Fibroblast of lung (primary cell): ENCODE measurements around the gene PCDHA8.

Experiments
- CTCF ChIP-seq, 2 donors: IDR thresholded peaks in 1 of 2; conservative IDR thresholded peaks in 1 of 2; 1 replicate in 1 of 2; 2 replicates in 1 of 2; pipeline ENCODE4 v1.5.1; 2011 to 2012; ENCODE audit warnings: low read length in 2 of 2, control low read depth in 1 of 2, inconsistent platforms in 1 of 2, low read depth in 1 of 2, mild to moderate bottlenecking in 1 of 2
- EZH2 ChIP-seq: IDR thresholded peaks from 2 replicates; pipeline ENCODE4 v1.5.1; 2012; ENCODE audit warnings: low read length, control low read depth, mild to moderate bottlenecking; ENCODE audit errors: missing control alignments

GRCh38 chr5:140875085-140876065 lies 34.4 kb downstream of the PCDHA8 start, which contains the start of gene PCDHA12:
- TF ChIP-seq CTCF (conservative IDR thresholded peaks at IDR 0.05 in 1 of 2, IDR thresholded peaks at IDR 0.05 in 1 of 2; ENCODE audit: low read depth in 1 of 2, low read length in 2 of 2) = no peak
- TF ChIP-seq EZH2 = no peak
